GM19238 (cell line): Measurements from ENCODE around the gene APOL6.
"Not testable (repeated sequence)": the region's sequence is repeated elsewhere in the genome, so short reads cannot be mapped to it uniquely, and the experiment has no call there.

ENCODE experiments used
- DNase-seq: peaks from one replicate; pipeline ENCODE4 v3.0.0; 2011; ENCODE audit warnings: low spot score; ENCODE audit not compliant: insufficient read length

The APOL6 gene

GRCh38 chr22:35617137-35617755, 31.0 kb upstream of the APOL6 start, which contains the start of gene MB:
Gene MB (minus strand): TSS chr22:35617329. CDS start chr22:35617257, 72 bp downstream.
- no peak for DNase-seq

- DNase-seq, result no peak
Measured at GRCh38 chr22:35618427-35619223, 29.6 kb upstream of the APOL6 start.

GRCh38 chr22:35619336-35620094, 28.7 kb upstream of the APOL6 start:
- no peak for DNase-seq

GRCh38 chr22:35620624-35621251, 27.5 kb upstream of the APOL6 start:
- no peak for DNase-seq

GRCh38 chr22:35621451-35621850, 26.8 kb upstream of the APOL6 start:
- DNase-seq, result no peak

- no peak for DNase-seq
Measured at GRCh38 chr22:35622191-35622913, 25.9 kb upstream of the APOL6 start.

GRCh38 chr22:35623885-35624284, 24.4 kb upstream of the APOL6 start:
- DNase-seq, result not testable (repeated sequence)

- no peak for DNase-seq
Measured at GRCh38 chr22:35624547-35624946, 23.7 kb upstream of the APOL6 start.

- DNase-seq, result no peak
Measured at GRCh38 chr22:35625763-35626432, 22.3 kb upstream of the APOL6 start.

- peak; percentile 60 for DNase-seq
Measured at GRCh38 chr22:35627267-35628041, 20.8 kb upstream of the APOL6 start.

- no peak for DNase-seq
Measured at GRCh38 chr22:35628732-35629131, 19.5 kb upstream of the APOL6 start.

GRCh38 chr22:35629406-35630216, 18.6 kb upstream of the APOL6 start:
- DNase-seq, result peak; percentile 37

GRCh38 chr22:35630387-35630793, 17.9 kb upstream of the APOL6 start:
- DNase-seq, result no peak

GRCh38 chr22:35630891-35631290, 17.4 kb upstream of the APOL6 start:
- DNase-seq, result no peak

- DNase-seq, result peak; percentile 30
Measured at GRCh38 chr22:35631597-35631996, 16.6 kb upstream of the APOL6 start.

- DNase-seq, result no peak
Measured at GRCh38 chr22:35632935-35633334, 15.3 kb upstream of the APOL6 start.

GRCh38 chr22:35633520-35633919, 14.7 kb upstream of the APOL6 start:
- DNase-seq, result no peak

GRCh38 chr22:35634015-35634414, 14.2 kb upstream of the APOL6 start:
- DNase-seq, result no peak
